GM18870 (cell line): ENCODE data around the gene NTMT2.
"Not testable (repeated sequence)": the region's sequence is repeated elsewhere in the genome, so short reads cannot be mapped to it uniquely, and the experiment has no call there.

Source experiments
- ATAC-seq: cut with Tn5 transposase; IDR thresholded peaks from one replicate; pipeline ENCODE4 v1.9.1; 2021; ENCODE audit warnings: moderate library complexity; ENCODE audit not compliant: unreplicated experiment

Gene NTMT2

DNA sequence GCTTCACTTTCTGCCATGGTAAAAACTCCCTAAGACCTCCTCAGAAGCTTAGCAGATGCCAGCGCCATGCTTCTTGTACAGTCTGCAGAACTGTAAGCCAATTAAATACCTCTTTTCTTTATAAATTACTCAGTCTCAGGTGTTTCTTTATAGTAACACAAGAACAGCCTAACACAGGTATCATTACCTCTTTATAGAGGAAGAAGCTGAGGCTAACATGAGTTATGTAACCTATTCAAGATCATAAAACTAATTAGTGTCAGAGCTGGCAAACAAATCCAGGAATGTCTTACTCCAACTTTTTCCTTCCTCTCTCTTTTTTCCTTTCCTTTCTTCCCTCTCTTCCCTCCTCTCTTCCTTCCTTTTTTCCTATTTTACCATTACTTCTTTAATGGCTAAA lies 9.3 kb downstream of the NTMT2 start:
- ATAC-seq, result no peak

DNA sequence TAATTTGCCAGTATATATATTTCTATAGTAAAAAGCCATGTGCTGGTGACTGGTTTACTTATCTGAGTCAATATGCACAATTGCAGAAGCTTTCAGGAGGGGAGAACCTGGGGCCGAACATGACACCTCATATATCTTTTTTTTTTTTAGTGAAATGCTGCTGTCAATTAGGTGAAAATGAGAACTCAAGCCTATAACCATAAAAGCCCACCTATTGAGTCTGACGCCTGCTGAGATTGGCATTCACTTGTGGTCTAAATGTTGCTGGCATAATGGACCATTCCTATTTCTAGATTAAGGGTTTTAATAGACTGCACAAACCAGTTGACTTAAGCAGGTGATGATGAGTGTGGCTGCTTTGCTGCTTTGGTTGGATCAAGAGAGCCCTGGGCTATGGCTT lies 10.8 kb downstream of the NTMT2 start:
- no peak for ATAC-seq

DNA sequence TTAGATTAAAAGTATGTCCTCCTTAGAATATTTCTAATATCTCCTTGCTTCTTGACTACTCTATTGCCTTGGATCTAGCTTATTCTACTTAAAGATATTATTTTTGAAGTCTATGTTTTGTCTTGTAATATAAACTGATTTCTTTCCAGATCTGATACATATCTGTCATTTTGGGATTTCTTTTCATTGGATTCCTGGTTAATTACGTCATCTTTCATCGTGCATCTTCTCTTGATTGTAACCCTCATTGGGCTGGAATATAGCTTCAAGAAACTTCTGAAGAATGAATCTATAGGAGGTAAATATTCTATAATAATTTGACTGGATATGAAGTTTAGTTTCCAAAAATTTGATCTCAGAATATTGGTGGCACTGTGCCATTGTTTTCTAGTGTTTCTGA lies 12.1 kb downstream of the NTMT2 start:
- no peak for ATAC-seq

DNA sequence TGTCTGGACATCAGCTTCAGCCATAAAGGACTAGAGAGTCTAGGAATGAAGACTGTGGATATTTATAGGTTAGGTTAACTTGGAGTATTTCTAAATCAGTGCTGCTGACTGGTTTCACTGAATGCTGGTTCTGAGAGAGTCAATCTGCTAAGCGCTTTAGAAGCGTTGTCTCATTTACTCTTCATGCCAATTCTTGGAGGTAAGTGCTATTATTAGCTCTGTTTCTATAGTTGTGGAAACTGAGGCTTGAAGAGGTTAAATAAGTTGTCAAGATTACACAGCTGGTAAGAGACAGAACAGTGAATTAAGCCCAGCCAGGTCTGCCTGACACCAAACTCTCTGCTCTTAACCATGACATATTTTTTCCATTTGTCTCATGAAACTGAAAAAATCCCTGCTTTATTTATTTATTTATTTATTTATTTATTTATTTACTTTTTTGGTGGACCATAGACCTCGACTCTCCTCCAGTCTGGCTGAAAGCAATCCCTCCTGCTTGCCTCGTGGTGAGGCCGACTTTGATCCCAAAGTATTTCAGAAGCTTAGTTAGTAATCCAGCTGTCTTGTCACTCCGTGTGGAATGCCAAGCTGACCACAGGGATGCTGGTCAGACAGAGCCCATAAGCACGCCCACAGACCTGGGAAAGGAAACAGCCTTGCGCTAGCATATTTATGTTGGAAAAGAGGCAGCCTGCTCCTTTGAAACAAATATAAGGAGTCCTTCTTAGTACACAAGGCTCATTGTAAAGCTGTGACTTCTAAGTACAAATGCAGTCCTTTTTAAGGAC lies 16.9 kb downstream of the NTMT2 start:
- ATAC-seq, result no peak

DNA sequence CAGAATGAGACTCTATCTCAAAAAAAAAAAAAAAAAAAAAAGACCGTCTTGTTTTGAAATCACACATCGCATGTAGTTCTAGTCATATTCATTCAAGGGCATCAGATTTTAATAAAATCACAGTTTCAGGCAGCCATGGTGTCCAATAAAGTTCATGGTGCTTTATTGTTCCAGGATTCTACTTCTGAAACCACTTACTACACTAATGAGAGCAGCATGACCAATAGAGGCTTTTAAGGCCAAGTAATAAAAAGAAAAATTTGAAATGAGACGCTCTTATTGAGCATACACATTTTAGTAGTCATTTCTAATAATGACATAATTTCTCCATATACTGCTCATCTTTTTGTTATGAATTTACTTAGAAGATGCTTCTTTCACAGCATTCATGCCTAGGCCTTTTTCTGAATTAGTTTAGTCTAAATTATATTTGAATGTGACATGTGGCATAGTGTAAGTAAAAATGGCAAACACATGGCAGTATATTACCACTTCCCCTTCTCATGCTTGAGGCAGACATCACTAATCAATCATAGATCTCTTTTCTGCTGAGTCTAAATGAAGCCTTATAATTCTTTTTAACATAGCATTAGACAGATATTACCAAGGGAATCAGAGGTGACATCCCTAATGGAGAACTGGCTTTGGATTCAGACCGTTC lies 18.5 kb downstream of the NTMT2 start:
- no peak for ATAC-seq

DNA sequence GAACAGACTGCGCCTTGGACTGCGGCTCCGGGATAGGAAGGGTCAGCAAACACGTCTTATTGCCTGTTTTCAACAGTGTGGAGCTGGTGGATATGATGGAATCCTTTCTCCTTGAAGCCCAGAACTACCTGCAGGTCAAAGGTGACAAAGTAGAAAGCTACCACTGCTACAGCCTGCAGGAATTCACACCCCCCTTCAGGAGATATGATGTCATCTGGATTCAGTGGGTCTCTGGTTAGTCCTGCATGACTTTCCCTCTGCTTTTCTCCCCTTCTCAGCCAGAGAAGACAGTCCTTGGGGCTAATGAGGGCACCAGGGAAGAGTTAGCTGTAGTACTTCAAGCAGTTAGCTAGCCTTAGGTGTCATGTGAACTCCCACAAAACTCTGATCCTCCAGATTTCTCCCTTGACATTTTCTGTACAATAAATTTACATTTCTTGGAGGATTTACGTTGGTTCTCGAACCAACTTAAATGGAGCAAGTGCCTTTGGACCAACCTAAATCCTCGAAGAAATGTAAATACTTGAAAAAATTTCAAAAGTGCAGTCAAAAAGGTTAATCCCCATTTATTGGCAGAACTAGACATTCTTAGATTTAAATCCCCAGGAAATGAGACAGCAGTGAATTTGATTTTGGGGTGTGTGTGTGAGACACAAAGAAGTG lies 20.9 kb downstream of the NTMT2 start:
- no peak for ATAC-seq

DNA sequence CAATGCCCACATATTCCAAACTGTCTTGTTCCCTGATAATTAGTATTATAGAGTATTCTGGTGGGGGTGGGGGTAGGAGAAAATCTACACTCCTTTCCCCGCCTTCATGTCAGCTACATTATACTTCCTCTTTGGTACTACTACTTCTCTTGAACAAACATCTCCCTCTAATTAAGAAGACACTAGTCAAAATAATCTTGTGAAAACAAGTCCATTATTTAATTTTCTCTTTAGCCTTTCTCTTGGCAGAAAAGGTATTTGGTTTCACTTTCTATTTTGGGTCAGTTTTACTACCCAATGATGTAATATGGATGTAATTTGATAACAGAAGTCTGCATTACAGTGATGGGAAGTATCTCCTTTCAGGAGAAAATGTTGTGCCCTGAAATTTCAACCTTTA lies 22.5 kb downstream of the NTMT2 start:
- ATAC-seq, result no peak

DNA sequence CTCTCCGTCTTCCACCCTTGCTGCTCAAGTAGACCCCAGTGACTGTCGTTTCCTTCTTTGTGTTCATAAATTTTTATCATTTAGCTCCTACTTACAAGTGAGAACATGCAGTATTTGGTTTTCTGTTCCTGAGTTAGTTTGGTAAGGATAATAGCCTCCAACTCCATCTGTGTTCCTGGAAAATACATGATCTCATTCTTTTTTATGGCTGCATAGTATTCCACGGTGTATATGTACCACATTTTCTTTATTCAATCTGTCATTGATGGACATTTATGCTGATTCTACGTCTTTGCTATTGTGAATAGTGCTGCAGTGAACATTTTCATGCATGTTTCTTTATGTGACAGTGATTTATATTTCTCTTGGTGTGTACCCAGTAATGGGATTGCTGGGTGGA lies 24.8 kb downstream of the NTMT2 start:
- not testable (repeated sequence) for ATAC-seq

DNA sequence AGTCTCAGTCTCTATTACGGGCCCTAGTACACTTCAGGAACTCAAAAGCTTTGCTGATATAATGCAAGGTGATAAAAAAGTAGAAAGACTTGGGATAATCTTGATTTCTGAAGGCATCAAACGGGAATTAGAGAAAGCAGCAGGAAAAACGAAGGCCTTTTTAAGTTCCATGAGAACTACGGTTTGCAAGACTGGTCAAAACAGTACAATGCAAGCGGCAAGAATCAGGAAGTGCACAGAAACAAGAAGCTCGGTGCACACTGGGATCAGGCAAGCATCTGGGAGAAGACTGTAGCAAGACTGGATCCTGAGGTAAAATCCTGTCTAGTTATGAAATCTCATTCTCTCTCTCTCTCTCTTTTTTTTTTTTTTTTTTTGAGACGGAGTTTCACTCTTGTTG lies 28.6 kb downstream of the NTMT2 start:
- no peak for ATAC-seq

DNA sequence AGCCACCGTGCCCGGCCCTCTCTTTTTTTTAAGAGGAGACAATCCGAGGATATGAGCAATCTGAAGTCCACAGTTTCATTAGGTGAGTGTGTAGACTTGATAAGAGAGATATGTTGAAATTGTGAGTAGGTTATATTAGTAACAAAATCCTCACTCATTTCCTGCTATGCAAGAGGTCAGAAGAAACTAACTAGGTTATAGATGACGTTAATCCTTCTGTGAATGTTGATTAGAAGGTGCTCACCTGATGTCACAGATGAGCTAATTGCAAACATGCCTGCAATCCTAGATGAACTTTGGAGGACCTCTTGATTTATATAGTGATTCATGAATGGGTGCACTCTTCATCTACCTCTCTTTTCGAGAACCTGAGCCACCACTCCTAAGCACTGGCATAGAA lies 29.3 kb downstream of the NTMT2 start:
- no peak for ATAC-seq

DNA sequence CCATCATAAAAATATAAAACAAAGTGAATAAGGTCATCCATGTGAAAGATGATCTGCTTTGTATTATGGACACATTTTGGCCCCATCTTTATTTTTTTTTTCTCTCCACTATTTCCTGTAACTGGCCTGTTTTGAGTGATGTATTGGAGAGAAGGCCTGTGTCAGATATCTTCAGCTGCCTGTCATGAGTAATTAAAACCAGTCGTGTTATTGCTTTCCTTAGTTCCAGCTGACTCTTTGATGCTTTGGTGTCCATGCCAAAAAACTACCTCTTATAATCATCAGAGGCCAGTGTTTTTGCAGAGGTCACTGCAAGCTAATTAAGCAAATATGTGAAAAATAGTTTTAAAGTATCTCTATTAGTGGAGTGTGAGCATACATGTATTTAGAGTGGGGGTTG lies 29.7 kb downstream of the NTMT2 start:
- ATAC-seq, result no peak

DNA sequence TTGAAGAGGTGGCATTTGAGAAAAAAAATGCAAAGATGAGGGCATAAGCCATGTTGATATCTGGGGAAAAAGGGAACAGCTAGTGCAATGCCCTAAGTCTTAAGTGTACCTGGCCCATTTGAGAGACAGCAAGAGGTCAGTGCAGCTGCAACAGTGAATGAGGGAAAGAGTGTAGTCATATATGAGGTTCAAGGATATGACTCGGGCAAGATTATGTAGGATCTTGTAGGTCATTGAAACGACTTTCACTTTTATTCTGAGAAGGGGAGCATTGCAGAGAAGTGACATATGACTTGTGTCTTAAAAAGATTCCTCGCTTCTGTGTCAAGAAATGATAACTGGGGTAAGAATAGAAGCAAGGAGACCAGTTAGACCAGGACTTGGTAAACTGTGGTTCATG lies 31.0 kb downstream of the NTMT2 start:
- no peak for ATAC-seq

DNA sequence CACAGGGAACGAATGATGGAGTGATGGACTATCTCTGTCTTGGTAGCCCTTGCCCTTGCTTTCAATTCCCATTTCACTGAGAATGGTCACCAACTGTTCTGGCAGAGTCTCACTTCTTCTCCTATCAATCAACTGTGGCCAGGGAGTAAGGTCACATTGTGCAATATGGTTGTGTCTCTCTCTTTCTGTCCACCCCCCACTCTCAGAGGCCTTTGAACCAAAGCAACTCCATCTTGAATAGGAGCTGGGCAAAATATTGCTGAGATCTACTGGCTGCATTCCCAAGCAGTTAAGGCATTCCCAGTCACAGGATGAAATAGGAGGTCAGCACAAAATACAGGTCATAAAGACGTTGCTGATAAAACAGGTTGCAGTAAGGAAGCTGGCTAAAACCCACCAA lies 36.7 kb downstream of the NTMT2 start:
- no peak for ATAC-seq

DNA sequence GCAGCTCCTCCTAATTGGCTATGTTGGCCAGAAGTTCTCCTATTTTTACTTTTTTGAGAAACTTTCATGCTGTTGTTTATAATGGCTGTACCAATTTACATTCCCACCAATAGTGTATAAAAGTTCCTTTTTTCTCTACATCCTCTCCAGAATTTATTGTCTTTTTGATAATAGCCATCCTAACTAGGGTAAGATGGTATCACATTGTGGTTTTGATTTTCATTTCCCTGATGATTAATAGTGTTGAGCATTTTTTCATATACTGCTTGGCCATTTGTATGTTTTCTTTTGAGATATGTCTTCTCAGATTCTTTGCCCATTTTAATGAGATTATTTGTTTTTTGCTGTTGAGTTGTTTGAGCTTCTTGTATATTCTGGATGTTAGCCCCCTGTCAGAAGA lies 46.8 kb downstream of the NTMT2 start:
- ATAC-seq, result no peak

DNA sequence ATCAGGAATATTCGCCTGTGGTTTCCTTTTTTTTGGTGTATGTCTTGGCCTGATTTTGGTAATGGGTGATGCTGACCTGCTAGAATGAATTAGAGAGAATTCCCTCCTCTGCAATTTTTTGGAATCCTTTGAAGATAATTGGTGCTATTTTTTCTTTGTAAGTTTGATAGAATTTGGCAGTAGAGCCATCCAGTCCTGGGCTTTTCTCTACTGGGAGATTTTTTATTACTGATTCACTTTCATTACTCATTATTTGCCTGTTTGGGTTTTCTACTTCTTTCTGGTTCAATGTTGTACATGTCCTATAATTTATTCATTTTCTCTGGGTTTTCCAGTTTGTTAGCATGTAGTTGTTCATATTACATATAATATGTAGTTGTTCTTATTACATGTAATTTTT lies 48.7 kb downstream of the NTMT2 start:
- ATAC-seq, result no peak

DNA sequence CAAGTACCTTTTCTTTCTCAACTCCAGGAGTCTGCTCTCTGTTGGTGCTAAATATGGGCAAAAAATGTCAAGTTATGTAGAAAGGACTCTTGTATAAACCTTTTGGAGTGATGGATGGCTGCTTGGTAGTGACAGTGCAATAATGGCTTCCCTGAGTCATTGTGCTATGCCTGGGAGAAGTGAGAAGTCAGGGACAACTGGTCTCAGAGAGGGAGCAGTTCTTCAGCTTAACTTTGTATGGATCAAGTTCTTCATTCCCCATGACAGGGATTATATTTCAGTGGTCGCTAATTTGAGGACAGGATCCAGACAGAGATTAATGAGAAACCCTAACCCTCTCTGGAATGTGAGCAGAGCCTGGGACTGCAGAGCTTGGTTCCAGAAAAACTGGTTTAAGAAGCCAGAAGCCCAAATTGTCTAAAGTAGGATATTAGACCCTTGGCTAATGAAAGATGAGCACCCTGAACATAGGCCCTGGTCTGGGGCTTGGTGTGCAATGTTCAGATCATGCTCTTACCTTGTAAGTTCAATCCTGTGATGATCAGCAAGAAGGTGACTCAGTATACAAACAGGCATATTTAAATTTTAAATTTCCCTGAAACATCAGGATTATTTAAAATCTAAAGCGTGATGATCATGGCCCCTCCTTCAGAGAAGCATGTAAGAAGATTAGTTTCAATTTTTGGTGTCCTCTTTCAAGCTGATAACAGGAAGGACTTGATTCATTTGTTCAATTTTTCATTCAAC lies 50.9 kb downstream of the NTMT2 start:
- ATAC-seq, result no peak

DNA sequence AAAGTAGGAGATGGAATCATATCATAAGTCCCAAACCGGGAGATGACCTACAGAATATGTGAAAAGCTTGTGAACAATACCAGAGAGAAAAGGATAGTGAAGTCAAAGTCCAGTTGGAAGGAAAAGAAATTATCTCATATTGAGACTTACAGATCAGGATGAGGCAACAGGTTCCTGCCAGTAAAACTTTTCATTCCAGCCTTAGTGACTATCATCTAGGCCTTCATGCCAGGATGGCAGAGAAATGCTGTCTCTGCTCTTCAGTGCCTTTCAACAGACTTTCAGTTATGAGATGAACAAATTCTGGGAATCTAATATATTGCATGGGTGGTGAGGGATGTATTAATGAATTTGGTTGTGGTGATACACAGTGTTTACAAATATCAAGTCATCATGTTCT lies 52.3 kb downstream of the NTMT2 start:
- ATAC-seq, result no peak

DNA sequence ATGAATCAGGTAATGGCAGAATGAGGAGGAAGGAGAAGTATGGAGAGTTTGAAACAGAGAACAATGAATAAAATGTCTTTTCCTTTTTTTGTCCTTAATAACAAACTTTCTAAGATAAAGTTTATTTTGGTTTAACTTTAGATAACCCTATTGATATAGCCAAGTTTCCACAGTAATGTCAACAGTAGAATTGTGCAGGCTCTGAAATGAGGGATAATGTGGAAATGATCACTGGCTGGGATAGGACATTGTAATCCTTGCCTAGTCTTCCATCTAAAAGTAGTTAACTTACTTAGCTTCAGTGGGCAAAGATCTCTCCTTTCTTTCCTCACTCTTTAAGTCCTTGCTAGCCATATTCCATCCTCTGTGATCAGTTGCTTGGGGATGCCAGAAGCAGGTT lies 52.8 kb downstream of the NTMT2 start:
- no peak for ATAC-seq

DNA sequence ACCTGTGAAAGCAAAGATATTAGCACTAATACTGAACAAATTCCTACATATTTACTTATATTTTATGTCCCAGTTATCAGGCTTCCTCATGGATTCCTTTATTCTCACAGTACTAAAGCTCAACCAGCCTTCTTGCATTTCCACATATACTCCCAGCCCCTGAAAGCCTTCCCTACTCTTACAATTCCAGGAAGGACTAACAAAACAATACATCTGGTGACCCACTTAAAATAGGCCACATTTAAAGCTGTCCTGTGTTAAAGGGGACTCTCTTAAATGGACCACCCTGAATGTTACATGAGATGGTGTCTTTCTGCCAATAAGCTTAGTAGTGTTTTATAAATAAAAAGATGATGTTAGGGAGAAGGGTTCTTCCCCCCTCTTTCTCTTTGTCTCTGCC lies 54.4 kb downstream of the NTMT2 start:
- ATAC-seq, result no peak

DNA sequence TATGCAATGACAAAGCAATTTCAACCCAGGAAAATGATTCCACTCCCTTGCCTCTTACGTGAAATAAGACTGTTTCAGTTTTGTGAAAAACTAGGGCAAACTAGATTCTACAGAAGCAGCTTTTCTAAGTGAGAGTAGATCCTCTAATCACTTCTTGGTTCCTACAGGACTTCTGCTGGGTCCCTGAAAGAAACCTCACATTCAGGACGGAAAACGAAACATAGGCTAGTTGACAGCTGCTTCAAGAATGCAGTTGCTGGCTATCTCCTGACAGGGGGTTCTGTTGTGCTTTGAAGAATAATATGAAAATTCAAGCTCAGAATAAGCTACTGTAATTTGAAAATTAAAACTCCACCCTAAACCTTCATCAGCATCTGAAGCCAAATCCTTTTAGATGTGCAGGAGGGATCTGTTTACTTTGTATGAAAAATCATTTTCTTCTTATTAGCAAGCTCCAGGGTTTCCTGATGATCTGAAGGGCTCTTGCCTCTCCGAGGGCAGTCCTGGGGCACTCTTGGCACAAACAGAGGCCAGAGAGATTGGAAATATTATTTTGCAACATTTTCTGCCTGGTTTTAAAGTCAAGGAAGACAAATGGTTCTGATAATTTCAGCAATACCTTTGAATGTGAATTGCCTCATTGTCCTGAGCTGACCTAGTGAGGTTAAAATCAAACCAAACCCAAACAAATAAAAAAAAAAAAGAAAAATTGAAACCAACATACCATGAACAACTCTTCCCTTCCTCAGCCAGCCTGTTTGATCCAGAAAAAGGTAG lies 55.0 kb downstream of the NTMT2 start:
- no peak for ATAC-seq

DNA sequence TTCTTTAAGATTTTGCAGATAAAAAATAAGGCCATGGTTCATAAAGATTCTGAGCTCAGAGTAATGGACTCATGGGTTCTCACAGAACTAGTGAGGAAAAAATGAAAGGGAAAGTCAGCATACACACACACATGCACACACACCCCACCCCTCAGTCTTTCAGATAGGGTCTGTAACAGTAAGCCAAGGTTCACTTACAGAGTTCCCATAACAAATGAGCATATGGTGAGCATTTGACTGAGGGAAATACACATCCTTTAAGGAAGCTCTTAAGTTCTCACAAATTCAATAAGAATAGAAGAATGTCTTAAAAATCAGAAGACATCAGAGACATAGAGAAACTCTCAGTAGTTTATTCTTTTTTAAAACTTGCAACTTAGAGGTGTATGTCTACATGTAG lies 57.9 kb downstream of the NTMT2 start:
- ATAC-seq, result no peak
